Activated naive CD8-positive, alpha-beta T cell treated with anti-CD3 and anti-CD28 coated beads for 36 hours (primary cell): ENCODE results near the gene COLEC12. TPM values are rescaled to one million over a fixed set of nuclear protein-coding genes. Genes with fewer than 3 reads are reported as not detected.
"Not testable (repeated sequence)": the region's sequence is repeated elsewhere in the genome, so short reads cannot be mapped to it uniquely, and the experiment has no call there.

Experiments
- DNase-seq: peaks from one replicate; pipeline ENCODE4 v3.0.0; 2021
- H3K27ac Mint-ChIP-seq: one replicate; pipeline ENCODE4 v1.8.0; 2022; ENCODE audit warnings: mild to moderate bottlenecking, moderate library complexity, mixed read lengths
- H3K27me3 Mint-ChIP-seq: one replicate; pipeline ENCODE4 v1.8.0; 2022; ENCODE audit warnings: mild to moderate bottlenecking, mixed read lengths
- H3K36me3 Mint-ChIP-seq: one replicate; pipeline ENCODE4 v1.8.0; 2021; ENCODE audit warnings: mild to moderate bottlenecking, mixed read lengths
- H3K4me1 Mint-ChIP-seq: one replicate; pipeline ENCODE4 v1.8.0; 2021; ENCODE audit warnings: mixed read lengths
- H3K4me3 Mint-ChIP-seq: one replicate; pipeline ENCODE4 v1.8.0; 2022; ENCODE audit warnings: mild to moderate bottlenecking, moderate library complexity, mixed read lengths
- H3K9me3 Mint-ChIP-seq: one replicate; pipeline ENCODE4 v1.8.0; 2022; ENCODE audit warnings: mixed read lengths
- total RNA-seq, 2 experiments: library from RNA; stranded (reverse); gene quantifications; one replicate each; pipeline ENCODE4 v1.2.3, GENCODE V29; 2021

Gene COLEC12
- total RNA-seq, 2 experiments from 2014 or later, result not detected

- H3K4me1 Mint-ChIP-seq, H3K36me3 Mint-ChIP-seq, H3K27ac Mint-ChIP-seq, DNase-seq, H3K4me3 Mint-ChIP-seq, H3K9me3 Mint-ChIP-seq: not testable (repeated sequence)
- H3K27me3 Mint-ChIP-seq, result peaks cover 23% of the 10 kb centered on the region
Measured at GRCh38 chr18:289970-290369, 210.5 kb downstream of the COLEC12 start.

- H3K9me3 Mint-ChIP-seq, result no peaks in the 10 kb centered on the region
- H3K27ac Mint-ChIP-seq, result no peak overlapping the region
- H3K4me1 Mint-ChIP-seq, result peaks cover 9% of the 10 kb centered on the region
- H3K36me3 Mint-ChIP-seq, result no peaks in the 10 kb centered on the region
- no peak for DNase-seq
- H3K4me3 Mint-ChIP-seq, result no peak overlapping the region
- peaks cover 19% of the 10 kb centered on the region for H3K27me3 Mint-ChIP-seq
Measured at GRCh38 chr18:289026-289425, 211.5 kb downstream of the COLEC12 start.

DNA sequence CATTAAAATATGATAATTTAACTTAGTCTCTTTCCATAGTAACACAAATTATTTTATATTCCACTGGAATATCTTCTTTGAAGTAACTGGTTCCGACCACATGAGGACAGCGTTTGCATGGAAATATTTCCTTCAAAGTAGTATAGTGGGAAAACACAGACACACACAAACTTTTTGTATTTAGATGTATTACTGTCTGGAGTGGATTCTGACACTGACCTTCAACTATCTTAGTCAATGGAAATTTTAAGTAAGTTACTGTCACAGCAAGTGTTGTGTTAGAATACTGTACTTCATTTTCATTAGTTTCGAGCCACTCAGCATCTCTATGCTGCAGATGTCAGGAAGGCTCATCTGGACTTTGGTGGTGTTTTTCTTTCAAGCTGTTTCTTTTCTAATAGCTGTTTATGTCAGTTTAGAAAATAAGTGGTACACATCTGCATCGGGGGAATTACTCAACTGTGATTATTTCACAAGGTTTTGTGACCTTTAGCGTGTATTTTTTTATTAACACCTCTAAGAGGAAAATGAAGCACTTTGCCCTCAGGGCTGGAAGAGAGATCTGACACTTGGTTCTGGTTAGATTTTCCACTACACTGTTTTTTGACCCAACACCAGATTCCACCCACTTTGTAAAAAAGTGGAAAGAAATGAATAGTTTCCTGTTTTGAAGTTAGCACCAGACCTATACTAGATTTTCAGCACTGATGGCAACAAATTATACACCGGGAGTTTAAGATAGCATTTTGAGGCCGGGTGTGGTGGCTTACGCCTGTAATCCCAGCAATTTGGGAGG is 213.8 kb downstream of the COLEC12 start:
- no peak for DNase-seq
- H3K27me3 Mint-ChIP-seq, result peaks cover 27% of the 10 kb centered on the region
- H3K4me3 Mint-ChIP-seq, result no peak overlapping the region
- peaks cover under 1% of the 10 kb centered on the region for H3K36me3 Mint-ChIP-seq
- no peaks in the 10 kb centered on the region for H3K9me3 Mint-ChIP-seq
- peak overlapping the region; percentile 76 for H3K27ac Mint-ChIP-seq
- H3K4me1 Mint-ChIP-seq, result peaks cover 9% of the 10 kb centered on the region

GRCh38 chr18:285817-286216 is 214.7 kb downstream of the COLEC12 start:
- H3K4me3 Mint-ChIP-seq, result no peak overlapping the region
- no peaks in the 10 kb centered on the region for H3K9me3 Mint-ChIP-seq
- peaks cover 1% of the 10 kb centered on the region for H3K36me3 Mint-ChIP-seq
- H3K27ac Mint-ChIP-seq, result no peak overlapping the region
- H3K4me1 Mint-ChIP-seq, result peaks cover 9% of the 10 kb centered on the region
- no peak for DNase-seq
- peaks cover 32% of the 10 kb centered on the region for H3K27me3 Mint-ChIP-seq

- Mint-ChIP-seq H3K36me3 (no peaks in the 10 kb centered on the region), H3K27me3 (peaks cover 4% of the 10 kb centered on the region), H3K4me1 (peaks cover 7% of the 10 kb centered on the region), H3K9me3 (no peaks in the 10 kb centered on the region), H3K27ac (no peak overlapping the region), H3K4me3 (no peak overlapping the region)
- no peak for DNase-seq
Measured at GRCh38 chr18:275486-275885, 225.0 kb downstream of the COLEC12 start.

DNA sequence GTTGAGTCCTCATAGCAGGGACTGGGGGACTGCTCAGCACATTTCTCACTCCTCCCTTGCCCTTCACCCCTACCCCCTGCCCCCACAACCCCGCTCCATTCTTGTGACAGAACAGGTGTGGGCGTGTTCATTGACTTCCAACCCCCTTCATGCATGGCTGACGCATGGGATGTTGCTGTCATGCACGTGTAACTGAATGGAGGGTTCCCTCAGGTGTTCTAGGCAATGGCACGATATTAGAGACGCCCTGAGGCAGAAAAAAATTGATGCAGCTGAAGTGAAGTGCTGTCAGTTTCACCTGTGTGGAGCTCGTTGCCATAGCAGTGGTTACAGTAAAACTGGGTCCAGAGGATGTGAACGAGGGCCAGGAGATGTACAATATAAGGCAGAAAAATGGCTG is 226.2 kb downstream of the COLEC12 start:
- no peak overlapping the region for H3K27ac Mint-ChIP-seq
- no peak for DNase-seq
- peaks cover 5% of the 10 kb centered on the region for H3K36me3 Mint-ChIP-seq
- H3K4me3 Mint-ChIP-seq, result no peak overlapping the region
- no peaks in the 10 kb centered on the region for H3K9me3 Mint-ChIP-seq
- no peaks in the 10 kb centered on the region for H3K27me3 Mint-ChIP-seq
- peaks cover 12% of the 10 kb centered on the region for H3K4me1 Mint-ChIP-seq

DNA sequence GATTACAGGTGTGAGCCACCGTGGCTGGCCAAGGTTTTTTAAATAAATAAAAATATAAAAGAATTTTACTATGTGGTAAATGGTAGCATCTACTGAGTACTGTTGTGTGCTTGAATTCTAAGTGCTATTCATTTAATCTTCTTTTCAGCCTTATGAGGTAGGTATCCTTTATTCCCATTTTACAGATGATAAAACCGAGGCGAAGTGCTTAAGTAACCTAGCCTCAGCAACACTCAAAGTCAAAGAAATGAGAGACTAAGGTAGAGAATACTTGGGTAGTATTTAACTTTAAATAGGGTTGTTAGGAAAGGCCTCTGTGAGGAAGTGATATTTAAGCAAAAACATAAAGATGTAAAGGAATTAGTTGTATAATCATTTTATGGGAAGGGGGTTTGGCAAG is 227.0 kb downstream of the COLEC12 start:
- no peaks in the 10 kb centered on the region for H3K9me3 Mint-ChIP-seq
- peaks cover 5% of the 10 kb centered on the region for H3K36me3 Mint-ChIP-seq
- H3K4me1 Mint-ChIP-seq, result peaks cover 13% of the 10 kb centered on the region
- no peak overlapping the region for H3K27ac Mint-ChIP-seq
- H3K4me3 Mint-ChIP-seq, result no peak overlapping the region
- DNase-seq, result no peak
- no peaks in the 10 kb centered on the region for H3K27me3 Mint-ChIP-seq

- peaks cover 13% of the 10 kb centered on the region for H3K4me1 Mint-ChIP-seq
- peaks cover 9% of the 10 kb centered on the region for H3K36me3 Mint-ChIP-seq
- no peaks in the 10 kb centered on the region for H3K27me3 Mint-ChIP-seq
- no peaks in the 10 kb centered on the region for H3K9me3 Mint-ChIP-seq
- no peak overlapping the region for H3K27ac Mint-ChIP-seq
- H3K4me3 Mint-ChIP-seq, result no peak overlapping the region
- DNase-seq, result no peak
Measured at GRCh38 chr18:272650-273049, 227.9 kb downstream of the COLEC12 start.

GRCh38 chr18:269480-270095 is 230.9 kb downstream of the COLEC12 start:
- peaks cover 11% of the 10 kb centered on the region for H3K36me3 Mint-ChIP-seq
- no peaks in the 10 kb centered on the region for H3K9me3 Mint-ChIP-seq
- DNase-seq, result no peak
- H3K4me3 Mint-ChIP-seq, result peak overlapping the region; percentile 95
- peak overlapping the region; percentile 10 for H3K27ac Mint-ChIP-seq
- H3K4me1 Mint-ChIP-seq, result peaks cover 29% of the 10 kb centered on the region
- H3K27me3 Mint-ChIP-seq, result no peaks in the 10 kb centered on the region

- Mint-ChIP-seq H3K27me3 (no peaks in the 10 kb centered on the region), H3K27ac (peak within 1 kb of the TSS; percentile 99), H3K9me3 (no peaks in the 10 kb centered on the region), H3K4me3 (peak within 1 kb of the TSS; percentile 95), H3K4me1 (peaks cover 27% of the 10 kb centered on the region), H3K36me3 (peaks cover 18% of the 10 kb centered on the region)
- DNase-seq, result peak; percentile 96
Measured at GRCh38 chr18:267688-268552, 232.6 kb downstream of the COLEC12 start, which contains the start of gene THOC1. TSS of gene THOC1 (minus strand) at chr18:268047. CDS start at chr18:268019, 28 bp downstream.

- H3K4me1 Mint-ChIP-seq, result peaks cover 27% of the 10 kb centered on the region
- no peaks in the 10 kb centered on the region for H3K9me3 Mint-ChIP-seq
- peaks cover 18% of the 10 kb centered on the region for H3K36me3 Mint-ChIP-seq
- H3K4me3 Mint-ChIP-seq, result peak overlapping the region; percentile 95
- no peaks in the 10 kb centered on the region for H3K27me3 Mint-ChIP-seq
- H3K27ac Mint-ChIP-seq, result peak overlapping the region; percentile 99
- no peak for DNase-seq
Measured at GRCh38 chr18:267380-267687, 233.2 kb downstream of the COLEC12 start.

Other genes with a start within 250 kb of the COLEC12 start
- gene THOC1, start 232.7 kb downstream of the COLEC12 start, total RNA-seq, result 10 to 100 TPM; 56.4 to 62.2 TPM
- gene CETN1, start 79.7 kb upstream of the COLEC12 start, total RNA-seq, result not detected
- not detected for gene CLUL1, start 96.3 kb upstream of the COLEC12 start, total RNA-seq
- 100 to 1,000 TPM; 364 to 369 TPM for gene TYMS, start 157.0 kb upstream of the COLEC12 start, total RNA-seq
- gene ENOSF1, start 211.9 kb upstream of the COLEC12 start, total RNA-seq, result 10 to 100 TPM; 61.7 to 75.2 TPM